Upper lobe of right lung (tissue), 1 donor: ENCODE results near the gene TMEM131. TPM values are rescaled to one million over a fixed set of nuclear protein-coding genes. Genes with fewer than 3 reads are reported as not detected.
A peak's percentile ranks its signal among the peaks of the same experiment; 100 is the strongest.

Experiments
- ATAC-seq: fragments of 200-7000 bp; cut with Tn5 transposase; one replicate; pipeline ENCODE4 v1.9.1; 2020; ENCODE audit warnings: mild to moderate bottlenecking, moderate library complexity
- DNase-seq: peaks from one replicate; pipeline ENCODE4 v3.0.0-alpha.2; 2020
- H3K27ac ChIP-seq: fragments of 200-600 bp; one replicate; pipeline ENCODE4 v1.8.0; 2022
- H3K27me3 ChIP-seq: fragments of 200-600 bp; one replicate; pipeline ENCODE4 v1.8.0; 2022; ENCODE audit warnings: mild to moderate bottlenecking
- H3K36me3 ChIP-seq: fragments of 200-600 bp; one replicate; pipeline ENCODE4 v1.8.0; 2022
- H3K4me1 ChIP-seq: fragments of 200-600 bp; one replicate; pipeline ENCODE4 v1.8.0; 2022
- H3K4me3 ChIP-seq: fragments of 200-600 bp; one replicate; pipeline ENCODE4 v1.8.0; 2022; ENCODE audit warnings: mild to moderate bottlenecking
- H3K9me3 ChIP-seq: fragments of 200-600 bp; one replicate; pipeline ENCODE4 v1.8.0; 2022
- CTCF ChIP-seq: fragments of 200-600 bp; IDR thresholded peaks from one replicate; pipeline ENCODE4 v1.8.0; 2022; ENCODE audit warnings: antibody characterized with exemption
- intact Hi-C: fragments of 100-400 bp; cut with DNase I; formaldehyde crosslinking; loops from one replicate; pipeline ENCODE4 v1.11.0; 2022
- total RNA-seq: library from RNA; stranded (reverse); fragmentation: NEBNext Ultra II Directional; extraction: Animal tissue kit (Norgen Biotek cat#: 25700); gene quantifications from one replicate; pipeline ENCODE4 v1.2.1, GENCODE V29; 2021
- donor health status: DM: no; HTN: yes; CAD: no; lungs with severe emphysema.

TMEM131 gene
- total RNA-seq, 1 donor from 2014 or later: 43.3 TPM

DNA sequence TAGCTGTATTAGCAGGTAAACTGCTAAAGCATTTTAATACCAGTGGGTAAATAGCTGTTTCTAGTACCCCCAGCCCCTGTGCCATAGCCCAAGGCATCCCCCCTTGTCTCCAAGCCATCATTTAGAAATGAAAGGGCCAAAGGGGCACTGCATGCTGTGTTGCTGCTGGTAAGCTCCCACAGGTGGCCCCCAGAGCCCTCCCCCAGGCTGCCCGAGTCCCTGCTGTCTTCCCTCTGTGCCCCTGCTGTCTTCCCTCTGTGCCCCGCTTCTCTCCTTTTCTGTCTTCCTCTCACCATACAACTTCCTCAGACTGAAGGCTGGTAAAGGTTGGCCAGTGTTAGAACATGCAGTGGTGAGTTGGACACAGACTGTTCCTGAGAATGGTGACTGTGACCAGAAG is 240.3 kb downstream of the TMEM131 start:
- no peaks in the 10 kb centered on the region for H3K9me3 ChIP-seq
- DNase-seq (no peak), ATAC-seq (no peak)
- no peak for TF ChIP-seq CTCF
- intact Hi-C loops: no loop called here
- peaks cover 65% of the 10 kb centered on the region for H3K36me3 ChIP-seq
- no peaks in the 10 kb centered on the region for H3K4me1 ChIP-seq
- no peak overlapping the region for H3K4me3 ChIP-seq
- no peaks in the 10 kb centered on the region for H3K27me3 ChIP-seq
- no peak overlapping the region for H3K27ac ChIP-seq

DNA sequence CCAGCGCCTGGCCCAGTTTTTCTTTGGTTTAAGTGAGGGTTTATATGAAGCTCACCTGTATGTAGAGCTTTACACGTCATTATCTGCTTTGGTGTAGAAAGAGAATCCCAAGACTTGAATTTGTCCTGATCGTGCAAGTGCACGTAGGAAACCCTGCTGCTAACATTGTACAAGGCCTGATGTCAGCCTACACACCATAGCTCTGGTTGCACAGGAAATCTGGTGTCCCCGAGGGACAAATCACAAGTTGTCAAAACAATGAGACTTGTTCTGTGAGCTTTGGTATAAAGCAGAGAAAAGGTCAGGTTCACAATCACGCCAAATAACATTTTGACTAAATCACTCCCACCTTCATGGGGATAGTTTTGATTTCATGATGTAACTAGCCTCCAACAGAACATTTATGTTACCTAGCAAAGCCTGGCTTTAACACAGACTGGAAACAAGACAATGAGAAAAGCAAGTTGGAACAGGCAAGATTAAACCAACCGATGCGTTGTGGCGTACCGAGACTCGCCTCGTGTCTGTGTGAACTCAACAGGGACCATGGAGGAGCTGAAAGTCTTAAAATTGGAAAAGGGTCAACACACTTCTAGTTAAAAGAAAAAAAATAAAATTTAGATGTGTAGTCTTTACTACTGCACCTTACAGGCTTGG is 240.9 kb downstream of the TMEM131 start:
- Histone ChIP-seq H3K9me3 (no peaks in the 10 kb centered on the region), H3K4me3 (no peak overlapping the region), H3K27ac (no peak overlapping the region), H3K4me1 (no peaks in the 10 kb centered on the region), H3K36me3 (peaks cover 58% of the 10 kb centered on the region), H3K27me3 (no peaks in the 10 kb centered on the region)
- ATAC-seq (no peak), DNase-seq (no peak)
- intact Hi-C loops: no loop called here
- no peak for TF ChIP-seq CTCF

- no peak for TF ChIP-seq CTCF
- Histone ChIP-seq H3K27ac (no peak overlapping the region), H3K4me3 (no peak overlapping the region), H3K36me3 (peaks cover 41% of the 10 kb centered on the region), H3K27me3 (no peaks in the 10 kb centered on the region), H3K9me3 (no peaks in the 10 kb centered on the region), H3K4me1 (no peaks in the 10 kb centered on the region)
- DNase-seq (no peak), ATAC-seq (no peak)
- intact Hi-C loops: no loop called here
Measured at GRCh38 chr2:97752342-97753334, 243.1 kb downstream of the TMEM131 start.

GRCh38 chr2:97751752-97752151 is 244.0 kb downstream of the TMEM131 start:
- intact Hi-C loops: no loop called here
- Histone ChIP-seq H3K4me3 (no peak overlapping the region), H3K27me3 (no peaks in the 10 kb centered on the region), H3K4me1 (no peaks in the 10 kb centered on the region), H3K9me3 (no peaks in the 10 kb centered on the region), H3K36me3 (peaks cover 32% of the 10 kb centered on the region), H3K27ac (no peak overlapping the region)
- ATAC-seq (peak; percentile 59), DNase-seq (no peak)
- no peak for TF ChIP-seq CTCF

DNA sequence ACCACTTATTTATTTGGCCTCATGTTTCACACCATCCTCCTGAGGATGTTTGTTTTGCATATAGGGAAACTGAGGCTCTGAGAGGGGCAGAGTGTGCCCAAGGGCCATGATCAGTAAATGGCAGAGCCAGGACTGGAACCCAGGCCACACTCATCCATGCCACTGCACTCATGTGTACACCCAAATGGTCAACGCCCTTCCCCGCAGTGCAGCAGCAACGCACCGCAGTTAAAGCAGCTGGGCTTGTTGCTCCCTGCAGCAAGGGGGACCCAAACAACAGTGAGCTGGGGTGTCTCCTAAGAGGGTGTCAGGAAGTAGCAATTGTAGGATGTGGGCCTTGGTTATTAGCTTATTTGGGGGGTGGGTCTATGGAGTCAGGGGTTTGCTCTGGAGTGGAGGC is 245.7 kb downstream of the TMEM131 start:
- H3K4me1 ChIP-seq: no peaks in the 10 kb centered on the region
- no peaks in the 10 kb centered on the region for H3K9me3 ChIP-seq
- ATAC-seq: no peak
- intact Hi-C loops: no loop called here
- TF ChIP-seq CTCF: no peak
- no peaks in the 10 kb centered on the region for H3K27me3 ChIP-seq
- no peak overlapping the region for H3K4me3 ChIP-seq
- DNase-seq: no peak
- no peak overlapping the region for H3K27ac ChIP-seq
- peaks cover 16% of the 10 kb centered on the region for H3K36me3 ChIP-seq
